ENCODE measurements around the gene HYI. TPM values are rescaled to one million over a fixed set of nuclear protein-coding genes. Genes with fewer than 3 reads are reported as not detected.

The HYI gene
- total and polyA plus RNA-seq, 2 of the 8 experiments (the other 6 are each of a cell fraction or from before 2014, with no cell fraction given): 14.4 to 17.7 TPM

DNA sequence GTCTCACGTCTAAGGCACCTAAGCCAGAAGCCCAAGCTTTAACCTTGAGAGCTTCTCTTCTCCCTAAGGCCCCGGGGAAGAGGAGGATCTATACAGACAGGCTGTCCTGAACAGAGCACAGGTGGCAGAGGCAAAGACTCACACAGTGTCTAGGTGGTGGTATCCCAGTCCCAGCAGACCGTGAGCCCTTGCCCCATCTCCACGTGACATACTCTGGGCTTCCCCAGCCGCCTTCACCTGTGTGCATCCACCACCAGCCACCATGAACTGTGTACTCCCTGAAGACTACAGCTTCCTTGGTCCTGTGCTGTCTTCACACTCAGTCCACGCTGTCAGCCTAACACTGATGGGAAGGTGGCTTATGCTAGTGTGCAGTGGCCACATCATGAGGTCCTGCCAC, 32.3 kb downstream of the HYI start (continued):
- no peak for TF ChIP-seq SUZ12 (IDR thresholded peaks at IDR 0.05; ENCODE audit: low read length)
